Ramos (cell line): ENCODE results near the gene PCDH19.

Experiments
- in situ Hi-C: fragments of 300-500 bp; cut with MboI; formaldehyde crosslinking; loops from one replicate; pipeline ENCODE4 v1.14.3; 2022; ENCODE audit warnings: low sequenced_read_pairs; ENCODE audit not compliant: unreplicated experiment

Gene PCDH19

DNA sequence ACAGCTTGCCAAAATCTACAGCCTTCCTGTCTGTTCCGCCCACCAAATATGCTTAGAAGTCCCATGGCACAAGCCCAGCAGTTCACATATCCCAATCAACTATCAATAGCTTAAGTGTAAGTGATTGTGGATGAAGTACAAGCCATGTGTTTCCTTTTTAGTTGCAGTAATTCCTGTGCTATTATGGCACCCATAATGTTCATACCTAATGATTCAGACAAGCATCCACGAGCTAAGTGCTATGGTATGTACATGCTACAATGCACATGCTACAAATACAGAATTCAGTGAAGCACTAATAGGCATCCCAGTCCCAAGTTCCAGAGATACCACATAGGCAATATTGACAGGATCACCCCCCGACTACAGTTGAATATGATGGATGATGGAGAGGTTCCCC, 94.5 kb downstream of the PCDH19 start:
- in situ Hi-C loops, result no loop called here

DNA sequence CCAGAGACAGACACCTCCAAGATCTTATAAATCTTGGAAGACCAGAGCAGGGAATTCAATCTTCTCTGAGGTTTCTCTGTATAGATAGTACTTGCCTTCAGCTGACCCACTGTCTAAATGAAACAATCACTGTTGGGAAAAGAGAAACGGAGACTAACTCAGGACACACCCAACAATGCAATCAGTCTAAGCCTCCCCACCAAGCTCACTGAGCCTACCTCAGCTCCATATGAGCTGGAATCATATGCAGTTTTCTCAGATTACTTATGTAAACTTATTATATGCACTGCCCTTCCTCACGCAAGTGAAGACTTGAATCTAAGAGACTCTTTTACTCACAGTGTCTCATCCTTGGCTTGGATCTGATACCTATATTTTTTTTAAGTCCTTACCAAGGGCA, 110.5 kb downstream of the PCDH19 start:
- in situ Hi-C loops, result no loop called here

DNA sequence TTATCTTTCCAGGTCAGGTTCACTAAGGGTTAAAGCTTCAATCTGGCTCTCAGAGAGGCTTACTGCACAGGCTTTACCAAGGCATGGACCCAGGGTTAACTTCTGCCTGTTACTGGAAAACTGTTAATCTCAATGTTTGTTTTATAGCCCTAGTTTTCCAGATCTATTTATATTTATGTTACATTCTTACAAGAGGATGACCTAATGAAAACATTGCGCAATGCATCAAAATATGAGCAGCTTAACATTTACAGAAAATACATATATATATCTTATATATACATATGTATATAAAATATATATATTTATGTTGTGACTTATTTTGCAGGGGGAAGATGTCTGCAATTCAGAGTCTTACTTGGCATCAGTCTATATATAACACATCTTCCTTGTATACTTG, 112.3 kb downstream of the PCDH19 start:
- in situ Hi-C loops, result no loop called here

DNA sequence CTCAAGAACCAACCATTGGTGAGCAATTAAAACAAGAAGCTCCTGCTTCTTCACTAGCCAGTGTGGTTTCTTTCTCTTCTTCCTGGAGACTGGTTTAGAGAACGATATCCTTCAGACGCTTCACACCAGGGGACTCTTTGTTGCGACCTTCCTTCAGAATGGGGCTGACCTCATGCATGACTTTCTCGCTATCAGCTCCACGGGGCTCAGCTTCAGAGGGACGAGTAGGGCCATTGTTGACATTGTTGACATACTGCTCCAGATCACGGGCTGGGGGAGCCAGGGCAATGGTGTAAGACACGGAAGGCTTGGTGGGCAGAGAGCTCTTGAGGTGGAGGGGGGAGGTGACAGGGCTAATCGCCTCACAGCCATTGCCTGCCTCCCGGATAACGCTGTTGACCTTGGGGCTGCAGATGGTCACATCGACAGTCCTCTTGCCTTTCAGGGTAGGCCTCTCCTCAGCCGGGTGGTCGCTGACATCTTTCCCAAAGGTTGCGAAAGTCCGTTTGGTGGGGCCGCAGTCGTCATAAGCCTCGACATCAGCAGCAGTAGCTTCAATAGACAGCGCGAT, 113.8 kb downstream of the PCDH19 start:
- in situ Hi-C loops, result no loop called here

DNA sequence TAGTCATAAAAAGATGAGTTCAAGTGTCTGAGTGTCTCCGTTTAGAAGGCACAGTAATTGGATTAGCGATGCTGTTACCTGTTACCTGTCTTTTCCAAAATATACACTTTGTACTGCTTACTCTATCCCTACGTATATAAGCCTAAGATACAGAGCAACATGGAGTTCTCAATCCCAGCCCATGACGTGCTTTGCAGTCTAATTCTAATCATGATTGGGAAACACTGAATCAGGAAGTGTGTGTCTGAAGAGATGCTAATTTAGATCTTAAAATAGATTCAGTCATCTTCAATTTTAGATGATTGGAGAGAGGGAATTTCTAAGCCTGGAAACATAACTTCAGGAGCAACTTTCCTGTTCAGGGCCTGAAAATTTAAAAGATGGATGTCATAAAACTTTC, 115.1 kb downstream of the PCDH19 start:
- in situ Hi-C loops, result no loop called here

DNA sequence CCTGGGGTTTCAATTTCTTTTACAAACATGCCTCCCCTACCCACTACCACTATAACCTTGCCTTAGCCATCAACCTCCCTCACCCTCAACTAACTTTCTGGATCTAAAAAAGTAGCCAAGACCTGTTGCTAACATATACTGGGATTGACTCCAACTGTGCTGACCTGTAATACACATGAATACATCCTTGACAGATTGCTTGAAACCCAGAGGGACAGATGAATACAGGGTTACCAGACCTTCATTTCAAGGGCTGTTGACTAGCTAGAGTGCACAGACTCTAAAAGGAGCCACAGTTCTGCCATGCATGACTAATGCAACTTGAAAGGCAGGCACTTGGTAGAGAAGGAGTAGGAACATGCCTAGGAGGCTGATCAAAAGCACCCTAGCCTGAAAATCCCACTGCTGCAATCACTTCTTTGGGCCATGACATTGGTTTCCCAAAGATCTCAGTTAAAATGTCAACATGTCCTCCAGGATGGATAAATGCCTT, 121.0 kb downstream of the PCDH19 start:
- in situ Hi-C loops, result no loop called here

DNA sequence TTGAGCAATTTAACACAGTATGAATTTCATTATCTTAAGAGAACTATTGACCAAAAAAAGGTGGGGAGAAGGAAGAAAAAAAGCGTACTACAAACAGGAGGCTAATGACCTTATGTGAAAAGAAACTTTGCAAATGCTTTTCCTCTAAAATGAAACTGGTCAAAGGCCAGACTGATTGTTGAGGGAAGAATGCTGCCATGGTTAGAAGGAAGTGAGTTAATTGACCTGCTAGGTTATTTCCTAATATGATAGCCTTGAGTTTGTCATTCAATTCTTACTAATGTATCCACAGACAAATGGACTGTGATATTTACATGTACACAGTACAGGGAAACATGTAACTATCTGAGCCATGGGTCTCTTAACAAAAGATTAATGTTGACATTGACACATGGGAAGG, 132.8 kb downstream of the PCDH19 start:
- in situ Hi-C loops, result no loop called here

DNA sequence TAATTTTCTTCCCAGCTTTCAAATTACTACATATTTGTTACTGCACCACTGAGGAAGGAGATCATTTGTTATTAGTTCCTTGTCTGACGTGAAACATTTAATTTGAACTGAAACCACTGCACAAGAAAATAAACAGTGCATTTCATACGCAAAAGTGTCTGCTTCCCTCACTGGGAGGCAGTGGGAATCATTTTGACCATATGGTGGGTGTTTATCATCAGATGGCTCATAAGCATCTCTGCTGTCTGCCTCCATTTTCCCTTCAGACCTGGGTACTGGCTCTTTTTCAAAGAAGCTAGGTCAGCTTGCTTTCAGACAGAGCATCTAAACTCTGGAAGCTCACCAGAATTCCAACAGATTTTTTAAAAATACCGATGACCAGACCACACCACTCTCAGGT, 135.2 kb downstream of the PCDH19 start:
- in situ Hi-C loops, result no loop called here

DNA sequence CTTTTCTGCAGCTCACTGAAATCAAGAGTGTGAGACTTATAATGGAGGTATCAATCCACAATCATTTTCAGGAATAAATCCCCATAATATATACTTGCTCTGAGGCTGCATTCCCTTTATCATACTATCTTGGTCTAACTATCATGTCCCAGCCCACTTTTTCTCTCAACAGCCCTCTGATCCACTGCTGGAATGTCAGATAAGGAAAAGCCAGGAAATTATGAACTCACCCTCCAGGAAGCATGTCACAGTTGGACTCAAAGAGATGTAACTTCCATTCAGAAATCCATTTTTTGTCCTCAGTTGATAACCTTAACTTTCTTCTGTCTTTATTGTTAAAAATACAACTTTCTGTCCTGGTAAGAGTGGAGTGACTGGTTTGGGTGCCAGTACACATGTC, 144.9 kb downstream of the PCDH19 start:
- in situ Hi-C loops, result no loop called here

DNA sequence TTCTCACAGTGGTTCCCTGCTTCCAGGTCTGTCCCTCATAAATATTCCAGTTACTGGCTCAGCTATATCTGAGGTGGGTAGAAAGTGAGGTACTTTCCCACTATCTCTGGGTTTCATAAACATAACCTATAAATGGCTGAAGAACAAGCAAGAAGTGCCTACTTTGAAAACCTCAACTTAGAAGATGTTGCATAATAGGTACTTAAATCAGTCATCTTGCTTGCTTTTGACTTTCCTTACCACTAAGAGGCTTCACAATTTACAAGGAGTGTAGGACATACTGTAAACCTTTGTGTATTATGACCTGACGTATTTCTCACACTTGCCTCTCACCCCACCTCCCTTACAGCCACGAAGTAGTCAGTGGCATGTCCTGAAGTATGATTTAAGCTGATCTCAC, 145.9 kb downstream of the PCDH19 start:
- in situ Hi-C loops, result no loop called here

DNA sequence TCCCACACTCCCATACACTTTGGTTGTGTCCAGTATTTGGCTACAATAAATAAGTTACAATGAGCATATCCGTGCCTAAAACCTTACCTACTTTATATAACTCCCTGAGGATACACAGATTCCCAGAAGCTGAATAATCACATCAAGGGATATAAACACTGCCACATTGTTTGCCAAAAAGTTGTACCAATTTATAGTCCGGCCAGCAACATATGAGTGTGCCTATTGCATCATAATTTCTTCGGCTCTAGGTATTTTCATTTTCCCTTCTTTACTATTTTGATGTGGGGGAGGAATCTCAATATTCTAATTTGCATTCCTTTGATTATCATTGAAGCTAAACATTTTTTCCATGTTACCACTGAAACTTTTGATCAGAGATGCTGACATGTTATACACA, 146.4 kb downstream of the PCDH19 start:
- in situ Hi-C loops, result no loop called here

DNA sequence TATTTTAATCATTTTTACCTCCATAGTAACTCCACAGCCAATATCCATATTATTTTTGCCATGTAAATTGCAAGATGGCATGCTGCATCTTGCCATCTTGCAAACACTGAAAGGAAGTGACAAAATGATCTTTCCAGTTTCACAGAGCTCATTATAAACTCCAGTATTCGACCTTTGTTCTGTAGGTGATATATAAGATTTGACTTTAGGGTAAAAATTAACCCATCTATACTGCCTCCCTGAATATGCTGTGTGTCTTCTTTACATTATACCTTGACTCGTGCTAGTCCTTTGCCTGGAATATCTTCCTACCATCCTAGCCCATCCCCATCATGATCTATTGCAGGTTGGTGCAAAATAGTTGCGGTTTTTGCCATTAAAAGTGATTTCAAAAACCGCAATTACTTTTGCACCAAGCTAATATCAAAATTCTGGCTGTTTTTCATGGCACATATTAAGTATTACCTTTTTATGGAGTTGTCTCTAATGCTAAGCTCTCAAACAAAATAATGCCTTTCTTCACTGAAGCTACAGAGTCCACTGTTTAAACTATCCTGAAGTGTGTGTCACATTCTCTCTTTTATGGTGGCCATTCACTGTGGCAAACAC, 161.1 kb downstream of the PCDH19 start:
- in situ Hi-C loops, result no loop called here

DNA sequence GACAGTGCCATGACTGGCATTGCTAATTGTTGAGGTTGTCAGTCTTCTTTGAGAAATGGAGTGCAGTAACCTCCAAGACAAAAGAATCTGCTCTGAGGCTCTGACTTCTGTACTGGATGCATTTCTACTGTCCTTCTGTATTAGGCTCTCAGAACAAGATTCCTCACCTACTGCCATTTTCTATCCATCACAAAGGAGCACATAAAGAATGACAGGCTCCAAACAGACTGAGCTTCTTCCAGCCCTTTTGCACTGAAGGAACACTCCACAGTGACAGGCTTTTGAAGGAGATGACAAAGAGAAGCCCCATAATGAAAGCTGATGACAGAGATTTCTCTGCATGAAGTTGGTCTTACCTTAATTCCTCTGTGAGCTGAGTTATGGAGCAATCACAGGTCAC, 162.2 kb downstream of the PCDH19 start:
- in situ Hi-C loops, result no loop called here

DNA sequence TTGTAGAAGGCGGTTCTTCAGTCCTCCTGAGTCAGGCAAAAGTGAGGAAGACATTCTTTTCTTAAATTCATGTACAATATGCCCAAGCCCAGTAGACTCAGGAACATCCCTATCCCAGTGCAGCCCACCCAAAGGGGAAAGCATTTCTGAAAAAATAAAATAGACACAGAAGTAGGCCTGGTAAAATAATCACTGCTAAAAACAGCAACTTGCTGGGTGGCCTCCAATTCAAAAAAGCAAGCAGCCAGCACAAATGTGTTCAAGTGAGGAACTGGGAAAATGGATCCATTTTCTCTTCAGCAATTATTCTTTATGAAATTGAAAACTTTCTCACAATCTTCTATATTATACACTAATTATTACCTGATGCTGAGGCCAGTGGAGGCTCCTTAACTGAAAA, 165.4 kb downstream of the PCDH19 start:
- in situ Hi-C loops, result no loop called here
